K562 (cell line): ENCODE results near the gene RPUSD1. TPM values are rescaled to one million over a fixed set of nuclear protein-coding genes. Genes with fewer than 3 reads are reported as not detected.
A peak's percentile ranks its signal among the peaks of the same experiment; 100 is the strongest.

Experiments
- ATAC-seq: fragments of 200-7000 bp; cut with Tn5 transposase; 3 replicates; pipeline ENCODE4 v1.9.1; 2020; ENCODE audit warnings: moderate library complexity
- BruUV-seq: library from RNA; stranded (reverse); fragments of 400-500 nt; replicated peaks from 2 replicates; lab custom pipeline; 2021; lab: Mats Ljungman, UMichigan
- CTCF ChIA-PET: fragments of 300-600 bp; formaldehyde crosslinking; extraction: SDS; loops from one replicate; lab custom pipeline; 2021; ENCODE audit warnings: low intra/inter-chr PET ratio; lab: Yijun Ruan, JAX
- POLR2A ChIA-PET: fragments of 300-600, 350-650 bp; sonication (Branson Sonifier 250); formaldehyde crosslinking; extraction: SDS; loops from one replicate; lab custom pipeline; 2021; ENCODE audit warnings: antibody characterized with exemption, inconsistent platforms; lab: Yijun Ruan, JAX
- DNase-seq, 4 experiments: peaks; one replicate each; pipeline versions ENCODE4 v3.0.0 to v3.0.0-alpha.2; 2011 to 2018; ENCODE audit warnings: low spot score in 3 of 4, mixed read lengths in 3 of 4; ENCODE audit errors: extremely low read depth in 1 of 4
- FAIRE-seq: peaks from 2 replicates; lab custom pipeline; 2011; peaks lifted over from hg19 to GRCh38; lab: Jason Lieb, UNC
- H2AFZ ChIP-seq: 2 replicates; pipeline ENCODE4 v1.6.0; 2011; ENCODE audit warnings: low read depth, low read length, control low read depth, inconsistent platforms
- H3K27ac ChIP-seq: fragments of 200-600 bp; 3 replicates; pipeline ENCODE4 v1.8.0; 2011; ENCODE audit warnings: low read depth, mild to moderate bottlenecking, control low read depth, inconsistent platforms, low read length, moderate library complexity, mixed read lengths; ENCODE audit errors: extremely low read depth
- H3K27me3 ChIP-seq, 2 experiments: fragments of 300-600 bp in 1 of 2; 2 replicates in 1 of 2; 3 replicates in 1 of 2; pipeline versions ENCODE4 v1.6.0 to v1.8.0; 2011; ENCODE audit warnings: inconsistent platforms in 2 of 2, low read length in 2 of 2, mild to moderate bottlenecking in 1 of 2, mixed read lengths in 1 of 2, moderate library complexity in 1 of 2; ENCODE audit not compliant: control insufficient read depth in 2 of 2, insufficient read depth in 2 of 2
- H3K36me3 ChIP-seq: fragments of 300-600 bp; 3 replicates; pipeline ENCODE4 v1.8.0; 2011; ENCODE audit warnings: mild to moderate bottlenecking, low read length, inconsistent platforms; ENCODE audit not compliant: control insufficient read depth, insufficient read depth
- H3K4me1 ChIP-seq, 2 experiments: fragments of 200-600 bp in 1 of 2; replicated peaks in 1 of 2; 2 replicates in 1 of 2; 3 replicates in 1 of 2; pipeline versions ENCODE4 v1.5.1 to v1.8.0; 2011; ENCODE audit warnings: inconsistent platforms in 2 of 2, low read length in 2 of 2, mild to moderate bottlenecking in 1 of 2, mixed read lengths in 1 of 2, moderate library complexity in 1 of 2; ENCODE audit not compliant: control insufficient read depth in 2 of 2, insufficient read depth in 2 of 2
- H3K4me2 ChIP-seq: 2 replicates; pipeline ENCODE4 v1.6.1; 2011; ENCODE audit warnings: low read length, control low read depth, inconsistent platforms, mixed read lengths; ENCODE audit not compliant: insufficient read depth
- H3K4me3 ChIP-seq: fragments of 200-600 bp; sonication (generic), shearing (Covaris generic); 2 replicates; pipeline ENCODE4 v1.5.1; 2016; ENCODE audit warnings: control low read depth, inconsistent platforms
- H3K79me2 ChIP-seq: fragments of 200-600 bp; 3 replicates; pipeline ENCODE4 v1.8.0; 2011; ENCODE audit warnings: low read length, inconsistent platforms; ENCODE audit not compliant: control insufficient read depth, insufficient read depth
- H3K9ac ChIP-seq, 2 experiments: 2 replicates each; pipeline versions ENCODE4 v1.6.0 to v1.6.1; 2011; ENCODE audit warnings: low read depth in 2 of 2, low read length in 2 of 2, control low read depth in 1 of 2, inconsistent platforms in 1 of 2, mild to moderate bottlenecking in 1 of 2, mixed read lengths in 1 of 2; ENCODE audit not compliant: insufficient read depth in 1 of 2
- H3K9me1 ChIP-seq: one replicate; pipeline ENCODE4 v1.6.0; 2011; ENCODE audit warnings: inconsistent platforms, mild to moderate bottlenecking, low read length, moderate library complexity; ENCODE audit not compliant: control insufficient read depth, insufficient read depth
- H3K9me3 ChIP-seq: replicated peaks from 2 replicates; pipeline ENCODE4 v1.5.1; 2011; ENCODE audit warnings: low read depth, low read length, inconsistent platforms; ENCODE audit not compliant: control insufficient read depth, insufficient read depth
- H4K20me1 ChIP-seq: replicated peaks from 2 replicates; pipeline ENCODE4 v1.6.1; 2011; ENCODE audit warnings: low read length, inconsistent platforms, mixed read lengths; ENCODE audit not compliant: control insufficient read depth, insufficient read depth
- ARNT ChIP-seq, 2 experiments: fragments of 450-650 bp; IDR thresholded peaks; 2 replicates each; pipeline ENCODE4 v1.6.1; 2016; ENCODE audit warnings: mild to moderate bottlenecking in 1 of 2
- DPF2 ChIP-seq: fragments of 450-650 bp; IDR thresholded peaks from 2 replicates; pipeline ENCODE4 v1.6.1; 2016
- FOXK2 ChIP-seq, 2 experiments: fragments of 450-650 bp; IDR thresholded peaks in 1 of 2; conservative IDR thresholded peaks in 1 of 2; 2 replicates each; pipeline ENCODE4 v1.6.1; 2016; ENCODE audit warnings: low read depth in 2 of 2, mild to moderate bottlenecking in 1 of 2
- HIVEP1 ChIP-seq: fragments of 250-450 bp; sonication (Bioruptor Pico); IDR thresholded peaks from 2 replicates; pipeline ENCODE4 v1.4.0; 2020; ENCODE audit warnings: mild to moderate bottlenecking
- ILF3 ChIP-seq: fragments of 450-650 bp; IDR thresholded peaks from 2 replicates; pipeline ENCODE4 v1.6.1; 2018; ENCODE audit warnings: antibody characterized with exemption, mild to moderate bottlenecking, moderate library complexity, borderline replicate concordance
- LARP7 ChIP-seq: fragments of 450-650 bp; IDR thresholded peaks from 2 replicates; pipeline ENCODE4 v1.6.1; 2016
- MCM7 ChIP-seq, 2 experiments: fragments of 450-650 bp; IDR thresholded peaks; 2 replicates each; pipeline ENCODE4 v1.6.1; 2016 to 2018
- NCOA4 ChIP-seq: fragments of 450-650 bp; IDR thresholded peaks from 2 replicates; pipeline ENCODE4 v1.6.1; 2018; ENCODE audit warnings: mild to moderate bottlenecking; ENCODE audit not compliant: partially characterized antibody
- OTX1 ChIP-seq: fragments of 450-650 bp; formaldehyde crosslinking; IDR thresholded peaks from 2 replicates; pipeline ENCODE4 v1.4.0; 2022; ENCODE audit warnings: mild to moderate bottlenecking
- SMARCA5 ChIP-seq: fragments of 450-650 bp; IDR thresholded peaks from 2 replicates; pipeline ENCODE4 v1.6.1; 2016
- ZNF24 ChIP-seq: fragments of 450-650 bp; IDR thresholded peaks from 2 replicates; pipeline ENCODE4 v1.6.1; 2016
- ZNF41 ChIP-seq: fragments of 250-450 bp; sonication (Bioruptor Pico); conservative IDR thresholded peaks from 2 replicates; pipeline ENCODE4 v1.4.0; 2020; ENCODE audit warnings: mild to moderate bottlenecking
- ZNF57 ChIP-seq: fragments of 450-650 bp; formaldehyde crosslinking; IDR thresholded peaks from 2 replicates; pipeline ENCODE4 v1.4.0; 2020; ENCODE audit warnings: mild to moderate bottlenecking, moderate library complexity
- whole genome bisulfite sequencing: fragments of 100-300 bp; shearing (Covaris generic); methylation state at CpG from one replicate; pipeline ENCODE4 v1.1.6; 2016; ENCODE audit warnings: low coverage, mixed read lengths; ENCODE audit not compliant: insufficient coverage; ENCODE audit errors: missing lambda C conversion rate; 5-methylcytosine and 5-hydroxymethylcytosine counted together
- in situ Hi-C: fragments of 300-500 bp; cut with MboI; formaldehyde crosslinking; loops from 4 replicates; pipeline ENCODE4 v1.15.0; 2018; ENCODE audit warnings: inconsistent platforms, mixed read lengths
- intact Hi-C: fragments of 100-400 bp; cut with micrococcal nuclease; formaldehyde crosslinking; loops from 2 replicates; pipeline ENCODE4 v1.14.2; 2022
- polyA plus RNA-seq, 8 experiments: library from polyadenylated mRNA; depleted of rRNA in 4 of 8; stranded (reverse) in 5 of 8; unstranded in 3 of 8; fragments of >200 nt; fragmentation: Nextera tagmentation in 2 of 8; fragmentation: Illumina TruSeq in 1 of 8; extraction: Ambion mirVana in 2 of 8; extraction: Trizol in 1 of 8; gene quantifications; 2 replicates each; pipeline versions ENCODE4 v1.2.1 to v1.2.3, GENCODE V29; 2011 to 2014; ENCODE audit warnings: inconsistent platforms in 1 of 8, missing spikeins in 1 of 8
- total RNA-seq, 7 experiments: library from RNA; depleted of rRNA in 6 of 7; stranded (reverse); fragments of >200 nt in 6 of 7; fragmentation: Illumina TruSeq in 2 of 7; extraction: Trizol in 2 of 7; gene quantifications; 2 replicates each; pipeline versions ENCODE4 v1.2.1 to v1.2.3, GENCODE V29; 2011 to 2021; ENCODE audit warnings: low replicate concordance in 1 of 7
- TF ChIP-seq, protein P1 (sequence below): fragments of 450-650 bp; IDR thresholded peaks from 2 replicates; pipeline ENCODE4 v1.6.1; 2017; ENCODE audit warnings: antibody characterized with exemption
- TF ChIP-seq, protein P2 (sequence below): fragments of 450-650 bp; IDR thresholded peaks from 2 replicates; pipeline ENCODE4 v1.7.0; 2016; ENCODE audit warnings: borderline replicate concordance
- TF ChIP-seq, protein P3 (sequence below): fragments of 450-650 bp; conservative IDR thresholded peaks from 2 replicates; pipeline ENCODE4 v1.6.1; 2016; ENCODE audit warnings: missing genetic modification characterization, low read depth, mild to moderate bottlenecking, control low read depth, missing compliant biosample characterization
- TF ChIP-seq, protein P4 (sequence below), 2 experiments: fragments of 450-650 bp; IDR thresholded peaks; 2 replicates each; pipeline ENCODE4 v1.6.1; 2016

The RPUSD1 gene
- total and polyA plus RNA-seq, 9 of the 15 experiments (the other 6 are each of a cell fraction or from before 2014, with no cell fraction given): 0.45 to 56.6 (median 12.0) TPM

DNA sequence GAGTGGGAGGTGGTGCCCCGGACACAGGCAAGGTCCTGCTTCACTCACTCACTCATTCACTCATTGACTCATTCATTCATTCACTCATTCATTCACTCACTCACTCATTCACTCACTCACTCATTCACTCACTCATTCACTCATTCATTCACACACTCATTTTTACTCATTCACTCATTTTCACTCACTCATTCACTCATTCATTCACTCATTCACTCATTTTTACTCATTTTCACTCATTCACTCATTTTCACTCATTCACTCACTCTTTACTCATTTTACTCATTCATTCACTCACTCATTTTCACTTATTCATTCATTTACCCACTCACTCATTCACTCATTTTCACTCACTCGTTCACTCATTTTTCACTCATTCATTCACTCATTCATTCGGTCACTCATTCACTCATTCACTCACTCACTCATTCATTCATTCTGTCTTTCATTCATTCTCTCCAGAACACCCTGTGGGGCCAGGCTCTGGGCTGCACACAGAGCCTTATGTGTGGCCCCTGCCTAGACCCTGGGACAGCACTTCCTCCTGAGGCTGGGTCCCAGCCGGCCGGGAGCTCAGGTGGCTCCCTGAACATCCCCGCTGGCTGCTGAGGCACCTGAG lies 9.2 kb downstream of the RPUSD1 start:
- FAIRE-seq (no peak), ATAC-seq (no peak), DNase-seq (no peak)
- H3K4me1 ChIP-seq: peaks cover 5 to 76% of the 10 kb centered on the region in 2 experiments; a peak in 3 of 5 replicates
- POLR2A ChIA-PET: no interaction called here
- no TSS peak for BruUV-seq
- H3K4me3 ChIP-seq: no peak overlapping the region
- peaks cover 10% of the 10 kb centered on the region for H4K20me1 ChIP-seq
- H2AFZ ChIP-seq: no peak overlapping the region
- no peaks in the 10 kb centered on the region for H3K9me3 ChIP-seq
- H3K4me2 ChIP-seq: no peak overlapping the region
- H3K27ac ChIP-seq: no peak overlapping the region
- intact Hi-C loops: no loop called here
- H3K9ac ChIP-seq: peak overlapping the region in 1 of 2 experiments; percentile 48; a peak in 1 of 4 replicates
- CTCF ChIA-PET: no interaction called here
- H3K9me1 ChIP-seq: peaks cover 2% of the 10 kb centered on the region
- in situ Hi-C loops: no loop called here
- 33% methylated on average over 6 of the region's 6 CpGs for WGBS
- H3K27me3 ChIP-seq: peaks cover 0 to 11% of the 10 kb centered on the region in 2 experiments; a peak in 2 of 5 replicates
- H3K36me3 ChIP-seq: no peaks in the 10 kb centered on the region
- H3K79me2 ChIP-seq: no peaks in the 10 kb centered on the region
- TF ChIP-seq ZNF41 (CRISPR knock-in tag) (no peak), MCM7 (IDR thresholded peaks at IDR 0.05) (0 out of 4 replicates have a peak, but pooled peaks of 1 of the 2 experiments have one; percentile 20), NCOA4 (peak; percentile 56), DPF2 (0 out of 2 replicates have a peak, but pooled peaks have one; percentile 31), ILF3 (no peak), ZNF24 (peak; percentile 100), FOXK2 (conservative IDR thresholded peaks at IDR 0.05 in 1 of 2, IDR thresholded peaks at IDR 0.05 in 1 of 2; ENCODE audit: low read depth in 2 of 2) (0 out of 4 replicates have a peak, but pooled peaks of 1 of the 2 experiments have one; percentile 24), OTX1 (CRISPR knock-in tag) (0 out of 2 replicates have a peak, but pooled peaks have one; percentile 2), LARP7 (peak; percentile 48; the same call in 1 of the 2 replicates), SMARCA5 (peak; percentile 77), HIVEP1 (CRISPR knock-in tag) (no peak), ZNF57 (CRISPR knock-in tag) (no peak), ARNT (IDR thresholded peaks at IDR 0.05) (0 out of 4 replicates have a peak, but pooled peaks of 1 of the 2 experiments have one; percentile 39)
- TF ChIP-seq, protein P1, sequence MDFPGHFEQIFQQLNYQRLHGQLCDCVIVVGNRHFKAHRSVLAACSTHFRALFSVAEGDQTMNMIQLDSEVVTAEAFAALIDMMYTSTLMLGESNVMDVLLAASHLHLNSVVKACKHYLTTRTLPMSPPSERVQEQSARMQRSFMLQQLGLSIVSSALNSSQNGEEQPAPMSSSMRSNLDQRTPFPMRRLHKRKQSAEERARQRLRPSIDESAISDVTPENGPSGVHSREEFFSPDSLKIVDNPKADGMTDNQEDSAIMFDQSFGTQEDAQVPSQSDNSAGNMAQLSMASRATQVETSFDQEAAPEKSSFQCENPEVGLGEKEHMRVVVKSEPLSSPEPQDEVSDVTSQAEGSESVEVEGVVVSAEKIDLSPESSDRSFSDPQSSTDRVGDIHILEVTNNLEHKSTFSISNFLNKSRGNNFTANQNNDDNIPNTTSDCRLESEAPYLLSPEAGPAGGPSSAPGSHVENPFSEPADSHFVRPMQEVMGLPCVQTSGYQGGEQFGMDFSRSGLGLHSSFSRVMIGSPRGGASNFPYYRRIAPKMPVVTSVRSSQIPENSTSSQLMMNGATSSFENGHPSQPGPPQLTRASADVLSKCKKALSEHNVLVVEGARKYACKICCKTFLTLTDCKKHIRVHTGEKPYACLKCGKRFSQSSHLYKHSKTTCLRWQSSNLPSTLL: peak; percentile 28; the same call in 1 of the 2 replicates
- TF ChIP-seq, protein P2, sequence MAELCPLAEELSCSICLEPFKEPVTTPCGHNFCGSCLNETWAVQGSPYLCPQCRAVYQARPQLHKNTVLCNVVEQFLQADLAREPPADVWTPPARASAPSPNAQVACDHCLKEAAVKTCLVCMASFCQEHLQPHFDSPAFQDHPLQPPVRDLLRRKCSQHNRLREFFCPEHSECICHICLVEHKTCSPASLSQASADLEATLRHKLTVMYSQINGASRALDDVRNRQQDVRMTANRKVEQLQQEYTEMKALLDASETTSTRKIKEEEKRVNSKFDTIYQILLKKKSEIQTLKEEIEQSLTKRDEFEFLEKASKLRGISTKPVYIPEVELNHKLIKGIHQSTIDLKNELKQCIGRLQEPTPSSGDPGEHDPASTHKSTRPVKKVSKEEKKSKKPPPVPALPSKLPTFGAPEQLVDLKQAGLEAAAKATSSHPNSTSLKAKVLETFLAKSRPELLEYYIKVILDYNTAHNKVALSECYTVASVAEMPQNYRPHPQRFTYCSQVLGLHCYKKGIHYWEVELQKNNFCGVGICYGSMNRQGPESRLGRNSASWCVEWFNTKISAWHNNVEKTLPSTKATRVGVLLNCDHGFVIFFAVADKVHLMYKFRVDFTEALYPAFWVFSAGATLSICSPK: 0 out of 2 replicates have a peak, but pooled peaks have one; percentile 74
- TF ChIP-seq, protein P3, sequence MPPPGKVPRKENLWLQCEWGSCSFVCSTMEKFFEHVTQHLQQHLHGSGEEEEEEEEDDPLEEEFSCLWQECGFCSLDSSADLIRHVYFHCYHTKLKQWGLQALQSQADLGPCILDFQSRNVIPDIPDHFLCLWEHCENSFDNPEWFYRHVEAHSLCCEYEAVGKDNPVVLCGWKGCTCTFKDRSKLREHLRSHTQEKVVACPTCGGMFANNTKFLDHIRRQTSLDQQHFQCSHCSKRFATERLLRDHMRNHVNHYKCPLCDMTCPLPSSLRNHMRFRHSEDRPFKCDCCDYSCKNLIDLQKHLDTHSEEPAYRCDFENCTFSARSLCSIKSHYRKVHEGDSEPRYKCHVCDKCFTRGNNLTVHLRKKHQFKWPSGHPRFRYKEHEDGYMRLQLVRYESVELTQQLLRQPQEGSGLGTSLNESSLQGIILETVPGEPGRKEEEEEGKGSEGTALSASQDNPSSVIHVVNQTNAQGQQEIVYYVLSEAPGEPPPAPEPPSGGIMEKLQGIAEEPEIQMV: no peak
- TF ChIP-seq, protein P4, sequence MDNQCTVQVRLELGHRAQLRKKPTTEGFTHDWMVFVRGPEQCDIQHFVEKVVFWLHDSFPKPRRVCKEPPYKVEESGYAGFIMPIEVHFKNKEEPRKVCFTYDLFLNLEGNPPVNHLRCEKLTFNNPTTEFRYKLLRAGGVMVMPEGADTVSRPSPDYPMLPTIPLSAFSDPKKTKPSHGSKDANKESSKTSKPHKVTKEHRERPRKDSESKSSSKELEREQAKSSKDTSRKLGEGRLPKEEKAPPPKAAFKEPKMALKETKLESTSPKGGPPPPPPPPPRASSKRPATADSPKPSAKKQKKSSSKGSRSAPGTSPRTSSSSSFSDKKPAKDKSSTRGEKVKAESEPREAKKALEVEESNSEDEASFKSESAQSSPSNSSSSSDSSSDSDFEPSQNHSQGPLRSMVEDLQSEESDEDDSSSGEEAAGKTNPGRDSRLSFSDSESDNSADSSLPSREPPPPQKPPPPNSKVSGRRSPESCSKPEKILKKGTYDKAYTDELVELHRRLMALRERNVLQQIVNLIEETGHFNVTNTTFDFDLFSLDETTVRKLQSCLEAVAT (IDR thresholded peaks at IDR 0.05): peak; percentile 32 to 64; a peak in 1 of 4 replicates
